ENCODE results near the gene MIEN1. TPM values are rescaled to one million over a fixed set of nuclear protein-coding genes. Genes with fewer than 3 reads are reported as not detected.
A peak's percentile ranks its signal among the peaks of the same experiment; 100 is the strongest.

Gene MIEN1
- total RNA-seq, 4 donors from 2014 or later: 47.0 to 57.3 (median 52.7) TPM

DNA sequence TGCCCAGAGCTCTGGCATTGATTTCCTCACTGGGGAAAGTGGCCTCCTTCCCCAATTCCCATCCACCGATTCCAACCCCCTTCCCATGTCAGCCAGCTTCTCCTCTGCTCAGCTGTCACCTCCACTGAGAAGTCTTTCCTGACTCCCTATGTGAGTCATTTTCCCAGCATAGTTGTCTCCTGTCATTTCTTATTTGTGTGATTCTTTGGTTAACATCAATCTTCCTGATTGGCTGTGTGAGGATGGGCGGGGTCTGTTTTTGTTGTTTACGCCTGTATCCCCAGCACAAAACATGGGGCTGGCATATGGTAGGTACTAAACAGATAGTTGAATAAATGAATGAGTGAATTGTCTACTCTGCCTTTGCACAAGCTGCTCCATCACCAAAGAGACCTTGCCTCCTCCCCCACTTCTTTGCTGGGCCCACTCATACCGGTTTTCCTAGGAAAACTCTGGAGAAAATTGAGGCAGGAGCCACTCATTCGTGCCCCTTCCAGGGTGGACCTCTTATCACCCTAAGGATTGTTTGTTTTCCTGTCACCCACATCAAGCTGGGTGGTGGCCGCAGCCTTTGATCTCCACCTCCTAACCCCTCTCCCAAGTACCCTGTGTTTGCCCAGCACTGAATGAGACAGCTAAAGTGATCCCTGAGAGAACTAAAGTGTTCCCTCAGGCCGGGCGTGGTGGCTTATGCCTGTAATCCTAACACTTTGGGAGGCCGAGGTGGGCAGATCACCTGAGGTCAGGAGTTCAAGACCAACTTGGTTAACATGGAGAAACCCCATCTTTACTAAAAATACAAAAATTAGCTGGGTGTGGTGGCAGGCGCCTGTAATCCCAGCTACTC lies 6.2 kb upstream of the MIEN1 start:
- Histone ChIP-seq H3K4me1 (peaks cover 29 to 34% (median 33%) of the 10 kb centered on the region in 4 donors), H3K27ac (replicated peaks in 1 of 4) (no peak overlapping the region), H3K27me3 (peaks cover 10 to 67% (median 39%) of the 10 kb centered on the region in 4 donors), H3K36me3 (no peaks in the 10 kb centered on the region), H3K4me3 (no peak overlapping the region), H3K9me3 (no peaks in the 10 kb centered on the region)
- TF ChIP-seq POLR2AphosphoS5 (IDR thresholded peaks at IDR 0.05) (no peak), POLR2A (IDR thresholded peaks at IDR 0.05; ENCODE audit: low read depth) (no peak), EP300 (IDR thresholded peaks at IDR 0.05) (no peak)
- TF ChIP-seq, protein P1, sequence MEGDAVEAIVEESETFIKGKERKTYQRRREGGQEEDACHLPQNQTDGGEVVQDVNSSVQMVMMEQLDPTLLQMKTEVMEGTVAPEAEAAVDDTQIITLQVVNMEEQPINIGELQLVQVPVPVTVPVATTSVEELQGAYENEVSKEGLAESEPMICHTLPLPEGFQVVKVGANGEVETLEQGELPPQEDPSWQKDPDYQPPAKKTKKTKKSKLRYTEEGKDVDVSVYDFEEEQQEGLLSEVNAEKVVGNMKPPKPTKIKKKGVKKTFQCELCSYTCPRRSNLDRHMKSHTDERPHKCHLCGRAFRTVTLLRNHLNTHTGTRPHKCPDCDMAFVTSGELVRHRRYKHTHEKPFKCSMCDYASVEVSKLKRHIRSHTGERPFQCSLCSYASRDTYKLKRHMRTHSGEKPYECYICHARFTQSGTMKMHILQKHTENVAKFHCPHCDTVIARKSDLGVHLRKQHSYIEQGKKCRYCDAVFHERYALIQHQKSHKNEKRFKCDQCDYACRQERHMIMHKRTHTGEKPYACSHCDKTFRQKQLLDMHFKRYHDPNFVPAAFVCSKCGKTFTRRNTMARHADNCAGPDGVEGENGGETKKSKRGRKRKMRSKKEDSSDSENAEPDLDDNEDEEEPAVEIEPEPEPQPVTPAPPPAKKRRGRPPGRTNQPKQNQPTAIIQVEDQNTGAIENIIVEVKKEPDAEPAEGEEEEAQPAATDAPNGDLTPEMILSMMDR (IDR thresholded peaks at IDR 0.05): no peak
- WGBS: 78% methylated on average over 10 of the region's 10 CpGs
- intact Hi-C loops (cut with DNase I): no loop called here
- DNase-seq (ENCODE audit: extremely low spot score): no peak

DNA sequence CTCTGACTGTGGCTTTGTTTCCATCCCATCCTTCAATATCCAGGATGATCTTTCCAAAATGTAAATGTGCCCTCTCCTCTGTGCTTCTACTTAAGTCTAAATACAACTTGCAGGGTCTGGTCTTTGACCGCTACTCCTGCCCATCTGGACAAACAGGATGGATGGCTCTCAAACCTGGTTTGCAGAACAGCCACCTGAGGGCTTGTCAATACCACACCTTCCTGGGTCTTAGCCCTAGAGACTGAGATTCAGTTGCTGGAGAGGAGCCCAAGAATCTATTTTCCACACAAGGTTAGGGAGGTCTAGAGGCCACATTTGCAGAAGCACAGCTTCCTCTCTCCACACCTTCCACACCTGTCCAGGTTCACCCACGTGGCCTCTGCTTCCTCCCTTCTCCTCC lies 5.5 kb upstream of the MIEN1 start:
- no peaks in the 10 kb centered on the region for H3K36me3 ChIP-seq
- H3K27ac ChIP-seq (replicated peaks in 1 of 4): no peak overlapping the region
- no peaks in the 10 kb centered on the region for H3K9me3 ChIP-seq
- WGBS: 63% methylated on average over 2 of the region's 2 CpGs
- TF ChIP-seq POLR2AphosphoS5 (IDR thresholded peaks at IDR 0.05): no peak
- TF ChIP-seq, protein P1 (IDR thresholded peaks at IDR 0.05): no peak
- no peak for TF ChIP-seq EP300 (IDR thresholded peaks at IDR 0.05)
- TF ChIP-seq POLR2A (IDR thresholded peaks at IDR 0.05; ENCODE audit: low read depth): no peak
- peaks cover 10 to 60% (median 36%) of the 10 kb centered on the region in 4 donors for H3K27me3 ChIP-seq
- intact Hi-C loops (cut with DNase I): no loop called here
- H3K4me1 ChIP-seq: peaks cover 30 to 36% (median 31%) of the 10 kb centered on the region in 4 donors
- H3K4me3 ChIP-seq: no peak overlapping the region
- DNase-seq (ENCODE audit: extremely low spot score): no peak

DNA sequence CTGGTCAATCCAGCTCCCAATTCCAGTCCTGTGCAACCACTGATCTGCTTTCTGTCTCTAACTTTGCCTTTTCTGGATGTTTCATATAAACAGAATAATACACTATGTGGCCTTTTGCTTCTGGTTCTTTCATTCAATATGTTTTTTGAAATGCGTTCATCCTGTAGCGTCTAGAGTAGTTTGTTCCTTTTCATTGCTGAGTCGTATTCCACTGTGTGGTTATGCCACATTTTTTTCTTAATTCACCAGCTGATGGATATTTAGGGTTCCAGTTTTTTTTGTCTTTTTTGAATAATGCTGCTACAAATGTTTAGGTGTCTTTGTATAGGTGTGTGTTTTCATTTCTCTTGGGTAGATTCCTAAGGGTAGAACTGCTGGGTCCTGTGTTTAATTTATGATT lies 2.3 kb upstream of the MIEN1 start:
- intact Hi-C loops (cut with DNase I): no loop called here
- H3K9me3 ChIP-seq: no peaks in the 10 kb centered on the region
- H3K4me3 ChIP-seq: no peak overlapping the region
- WGBS: 96% methylated on average over 3 of the region's 3 CpGs
- peaks cover 11 to 25% (median 17%) of the 10 kb centered on the region in 4 donors for H3K4me1 ChIP-seq
- DNase-seq (ENCODE audit: extremely low spot score): no peak
- peaks cover 8 to 19% (median 13%) of the 10 kb centered on the region in 4 donors for H3K36me3 ChIP-seq
- H3K27me3 ChIP-seq: peaks cover 3 to 28% (median 7%) of the 10 kb centered on the region in 4 donors
- H3K27ac ChIP-seq (replicated peaks in 1 of 4): no peak overlapping the region
- TF ChIP-seq EP300 (IDR thresholded peaks at IDR 0.05) (no peak), POLR2A (IDR thresholded peaks at IDR 0.05; ENCODE audit: low read depth) (no peak), POLR2AphosphoS5 (IDR thresholded peaks at IDR 0.05) (no peak)
- TF ChIP-seq, protein P1 (IDR thresholded peaks at IDR 0.05): no peak

DNA sequence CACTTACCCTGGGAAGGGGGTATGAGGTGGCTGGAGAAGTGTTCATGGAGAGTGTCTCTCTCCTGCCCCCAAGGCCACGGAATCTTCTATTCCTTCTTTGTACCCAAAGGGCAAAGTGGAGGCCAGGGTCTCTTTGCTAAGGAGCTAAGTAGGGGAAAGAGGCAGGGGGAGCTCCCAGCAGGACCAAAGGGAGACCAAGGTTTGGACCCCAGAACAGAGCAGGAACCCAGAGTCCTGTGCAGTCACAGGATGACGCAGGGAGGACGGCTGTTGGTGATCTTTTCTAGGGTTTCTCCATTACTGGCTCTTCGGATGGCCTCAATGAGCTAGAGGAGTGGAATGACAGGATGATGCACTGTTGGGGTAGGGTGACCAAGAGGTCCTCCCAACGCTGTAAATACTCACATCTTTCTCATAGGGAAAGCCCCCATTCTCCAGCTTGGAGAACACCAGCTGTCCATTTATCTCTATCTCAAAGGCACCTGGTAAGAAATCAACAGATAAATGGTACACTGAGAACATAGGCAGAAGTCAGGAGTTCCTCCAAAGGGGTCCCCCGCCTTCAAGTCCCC lies 966 bp downstream of the MIEN1 start:
- intact Hi-C loops (cut with DNase I): loop anchor here (5.0 kb wide), 3 partner anchors 42 to 107 kb away; partner anchors contain the start of genes PGAP3 and STARD3
- Histone ChIP-seq H3K27ac (replicated peaks in 1 of 4) (peak overlapping the region; percentile 87 to 92 (median 90)), H3K4me3 (peak overlapping the region; percentile 74 to 92 (median 88)), H3K9me3 (no peaks in the 10 kb centered on the region), H3K4me1 (peaks cover 11 to 22% (median 16%) of the 10 kb centered on the region in 4 donors), H3K36me3 (peaks cover 10 to 50% (median 45%) of the 10 kb centered on the region in 4 donors), H3K27me3 (no peaks in the 10 kb centered on the region)
- 77% methylated on average over 6 of the region's 6 CpGs for WGBS
- TF ChIP-seq EP300 (IDR thresholded peaks at IDR 0.05) (no peak), POLR2AphosphoS5 (IDR thresholded peaks at IDR 0.05) (no peak), POLR2A (IDR thresholded peaks at IDR 0.05; ENCODE audit: low read depth) (no peak)
- TF ChIP-seq, protein P1 (IDR thresholded peaks at IDR 0.05): no peak
- DNase-seq (ENCODE audit: extremely low spot score): no peak

Measured in esophagus muscularis mucosa (tissue), 4 donors.